Thyroid gland (tissue), 4 donors: ENCODE results near the gene ARMC9.

ENCODE experiments used
- POLR2A ChIP-seq, 2 donors: fragments of 450-650 bp; IDR thresholded peaks; one replicate each; pipeline ENCODE4 v1.6.1; 2017; ENCODE audit warnings: antibody characterized with exemption in 2 of 2, mild to moderate bottlenecking in 2 of 2, moderate library complexity in 1 of 2
- TF ChIP-seq, protein P1 (sequence below), 6 experiments: fragments of 200-600 bp in 3 of 6; fragments of 450-650 bp in 3 of 6; sonication (generic) in 3 of 6; IDR thresholded peaks; one replicate each; pipeline ENCODE4 v1.5.1; 2016 to 2019; ENCODE audit warnings: antibody characterized with exemption in 6 of 6, mild to moderate bottlenecking in 2 of 6, inconsistent platforms in 1 of 6, moderate library complexity in 1 of 6

DNA sequence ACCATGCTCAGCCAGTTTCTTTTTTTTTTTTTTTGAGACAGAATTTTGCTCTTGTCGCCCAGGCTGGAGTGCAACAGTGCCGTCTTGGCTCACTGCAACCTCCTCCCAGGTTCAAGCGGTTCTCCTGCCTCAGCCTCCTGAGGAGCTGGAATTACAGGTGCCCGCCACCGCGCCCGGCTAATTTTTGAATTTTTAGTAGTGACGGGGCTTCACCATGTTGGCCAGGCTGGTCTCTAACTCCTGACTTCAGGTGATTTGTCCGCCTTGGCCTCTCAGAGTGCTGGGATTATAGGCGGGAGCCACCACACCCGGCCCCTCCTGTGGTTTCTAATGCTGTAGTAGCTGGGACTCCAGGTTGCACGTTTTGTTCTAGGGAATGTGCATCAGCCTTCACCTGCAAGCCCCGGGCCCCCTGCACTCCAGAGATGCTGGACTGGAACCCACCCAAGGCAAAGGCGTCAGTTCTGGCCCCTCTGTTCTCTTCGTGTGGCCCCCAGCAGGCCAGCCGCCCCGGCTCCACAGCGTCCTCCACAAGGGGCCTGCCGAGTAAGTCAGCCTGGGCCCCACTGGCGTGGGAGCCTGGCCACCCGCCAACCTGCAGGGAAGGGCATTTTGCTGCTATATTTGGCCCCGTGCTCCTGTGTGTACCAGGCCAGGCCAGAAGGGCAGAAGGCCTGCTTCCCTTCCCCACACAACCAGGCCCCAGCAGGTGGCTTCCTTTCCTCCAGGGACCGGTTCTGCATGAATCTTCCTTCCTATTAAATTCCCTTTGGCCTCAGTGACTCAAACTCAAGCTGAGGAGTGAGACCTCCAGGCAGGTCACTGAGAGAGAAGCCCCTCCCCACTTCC lies 171.4 kb downstream of the ARMC9 start:
- TF ChIP-seq, protein P1, sequence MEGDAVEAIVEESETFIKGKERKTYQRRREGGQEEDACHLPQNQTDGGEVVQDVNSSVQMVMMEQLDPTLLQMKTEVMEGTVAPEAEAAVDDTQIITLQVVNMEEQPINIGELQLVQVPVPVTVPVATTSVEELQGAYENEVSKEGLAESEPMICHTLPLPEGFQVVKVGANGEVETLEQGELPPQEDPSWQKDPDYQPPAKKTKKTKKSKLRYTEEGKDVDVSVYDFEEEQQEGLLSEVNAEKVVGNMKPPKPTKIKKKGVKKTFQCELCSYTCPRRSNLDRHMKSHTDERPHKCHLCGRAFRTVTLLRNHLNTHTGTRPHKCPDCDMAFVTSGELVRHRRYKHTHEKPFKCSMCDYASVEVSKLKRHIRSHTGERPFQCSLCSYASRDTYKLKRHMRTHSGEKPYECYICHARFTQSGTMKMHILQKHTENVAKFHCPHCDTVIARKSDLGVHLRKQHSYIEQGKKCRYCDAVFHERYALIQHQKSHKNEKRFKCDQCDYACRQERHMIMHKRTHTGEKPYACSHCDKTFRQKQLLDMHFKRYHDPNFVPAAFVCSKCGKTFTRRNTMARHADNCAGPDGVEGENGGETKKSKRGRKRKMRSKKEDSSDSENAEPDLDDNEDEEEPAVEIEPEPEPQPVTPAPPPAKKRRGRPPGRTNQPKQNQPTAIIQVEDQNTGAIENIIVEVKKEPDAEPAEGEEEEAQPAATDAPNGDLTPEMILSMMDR (IDR thresholded peaks at IDR 0.05): no peak
- no peak for TF ChIP-seq POLR2A (IDR thresholded peaks at IDR 0.05)
